ENCODE data around the gene UBFD1.

DNA sequence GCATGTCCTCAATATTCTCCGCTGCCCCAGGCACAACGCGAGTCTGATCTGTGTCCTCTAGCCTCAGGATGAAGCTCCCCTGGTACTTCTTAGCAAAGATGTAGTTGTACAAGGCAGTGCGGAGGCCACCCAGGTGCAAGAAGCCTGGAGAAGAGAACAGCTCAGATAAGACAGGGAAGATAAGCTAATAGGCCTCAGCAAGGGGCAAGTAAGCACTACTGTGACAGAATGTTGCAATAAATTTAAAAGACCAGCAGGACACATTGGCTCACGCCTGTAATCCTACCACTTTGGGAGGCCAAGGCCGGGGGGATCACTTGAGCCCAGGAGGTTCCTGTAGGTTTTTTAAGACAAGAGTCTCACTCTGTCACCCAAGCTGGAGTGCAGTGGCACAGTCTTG, 5.4 kb upstream of the UBFD1 start:
- TF ChIP-seq CTCF (conservative IDR thresholded peaks at IDR 0.05) (no peak), EZH2 (IDR thresholded peaks at IDR 0.05; ENCODE audit: low read depth) (no peak)

Measured in PC-9 (cell line).